GM19023 (cell line): ENCODE data around the gene ANXA2R.

Experiments used
- ATAC-seq: cut with Tn5 transposase; IDR thresholded peaks from one replicate; pipeline ENCODE4 v1.9.1; 2021; ENCODE audit warnings: mild to moderate bottlenecking, moderate library complexity; ENCODE audit not compliant: unreplicated experiment

Gene ANXA2R

DNA sequence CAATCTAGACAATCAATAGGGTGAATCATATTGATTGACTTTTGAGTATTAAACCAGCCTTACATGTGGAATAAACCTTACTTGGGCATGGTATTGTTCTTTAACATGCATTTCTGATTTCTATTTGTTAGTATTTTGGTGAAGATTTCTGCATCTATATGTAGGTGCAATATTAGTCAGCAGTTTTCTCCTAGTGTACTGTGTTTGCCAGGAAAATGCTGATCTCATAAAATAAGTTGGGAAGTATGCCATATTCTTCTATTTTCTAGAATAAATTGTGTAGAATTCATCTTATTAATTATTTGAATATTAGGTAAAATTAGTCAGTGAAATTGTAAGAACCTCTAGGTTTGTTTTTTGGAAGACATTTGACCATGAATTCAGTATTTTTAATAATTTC lies 38.4 kb downstream of the ANXA2R start:
- ATAC-seq = no peak

DNA sequence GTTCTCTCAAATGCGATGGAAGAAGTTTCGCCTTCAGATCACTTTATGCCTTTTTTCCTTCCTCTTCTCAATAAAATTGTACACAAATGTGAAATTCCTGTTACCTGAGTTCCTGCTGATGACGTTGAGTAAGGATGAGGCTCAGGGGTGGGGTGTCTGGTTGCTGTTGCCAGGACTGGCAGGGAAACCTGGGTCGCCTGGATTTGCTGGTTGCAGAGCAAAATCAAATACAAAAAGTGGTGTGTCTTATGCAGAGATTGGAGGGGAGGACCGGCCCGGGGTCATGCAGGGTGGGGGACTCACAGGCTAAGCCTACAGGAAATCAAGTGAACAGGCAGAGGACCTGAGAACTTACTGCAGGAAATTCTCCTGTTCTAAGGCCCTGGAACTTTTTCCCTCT lies 39.2 kb downstream of the ANXA2R start:
- no peak for ATAC-seq

GRCh38 chr5:43000111-43000840 lies 39.8 kb downstream of the ANXA2R start:
- no peak for ATAC-seq

DNA sequence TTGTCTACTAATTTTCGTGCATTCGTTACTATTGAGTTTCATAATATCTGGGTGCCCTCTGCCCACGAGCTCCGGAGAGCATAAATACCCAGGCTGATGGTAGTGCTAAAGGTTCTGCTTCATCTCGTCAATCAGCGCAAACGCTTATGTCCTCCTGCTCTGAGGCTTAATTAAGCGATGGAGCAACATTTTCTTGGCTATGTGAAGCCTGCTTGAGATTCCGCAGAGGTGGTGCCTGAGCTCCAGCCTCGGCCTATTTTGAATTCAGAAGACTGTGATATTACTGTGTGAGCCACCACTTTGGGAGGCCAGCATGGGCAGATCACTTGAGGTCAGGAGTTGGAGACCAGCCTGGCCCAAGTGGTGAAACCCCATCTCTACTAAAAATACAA lies 44.8 kb downstream of the ANXA2R start:
- no peak for ATAC-seq

- peak; percentile 56 for ATAC-seq
These were observed 45.4 kb downstream of the ANXA2R start for GRCh38 chr5:42994555-42995359.

GRCh38 chr5:42994246-42994554 lies 45.9 kb downstream of the ANXA2R start:
- ATAC-seq = no peak

- no peak for ATAC-seq
These were observed 46.4 kb downstream of the ANXA2R start for GRCh38 chr5:42993516-42994245.

DNA sequence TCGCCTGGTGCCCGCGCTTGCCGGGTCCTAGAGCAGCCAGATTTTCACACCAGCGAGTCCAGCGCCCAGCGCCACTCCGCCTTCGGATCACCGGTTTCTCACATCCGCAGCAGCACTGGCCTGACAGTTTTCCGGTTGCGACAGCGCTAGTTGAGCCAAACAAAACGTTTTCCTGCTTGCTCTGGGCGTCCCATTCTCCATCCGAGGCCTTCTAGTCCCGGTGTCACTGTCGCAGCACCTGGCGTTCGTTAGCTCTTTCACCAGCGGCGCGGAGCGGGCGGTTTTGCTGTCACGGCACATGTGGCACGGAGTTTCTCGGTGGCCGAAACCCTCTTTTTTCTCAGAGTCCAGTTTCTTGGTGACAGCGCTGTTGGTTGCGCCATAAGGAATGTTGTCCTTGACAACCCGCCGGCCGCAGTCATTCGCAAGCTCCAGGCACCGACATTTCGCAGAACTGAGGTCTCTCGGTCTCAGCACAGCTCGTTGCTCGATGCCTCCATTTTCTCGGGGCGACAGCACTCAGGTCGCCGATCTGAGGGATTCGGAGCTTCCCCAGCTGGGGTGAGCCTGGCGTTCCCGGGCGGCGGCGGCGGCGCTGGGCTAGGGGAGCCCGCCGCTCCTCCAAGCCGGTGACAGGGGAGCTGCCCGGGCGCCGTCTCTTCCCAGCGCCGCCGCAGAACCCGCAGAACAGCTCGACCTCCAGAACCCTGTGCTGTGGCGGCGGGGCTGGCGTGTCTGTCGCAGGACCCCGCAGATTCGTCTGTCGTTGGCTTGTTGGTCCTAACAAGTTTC lies 47.8 kb downstream of the ANXA2R start:
- peak; percentile 39 for ATAC-seq

- ATAC-seq = peak; percentile 30
These were observed 48.6 kb downstream of the ANXA2R start for GRCh38 chr5:42991404-42992087.

DNA sequence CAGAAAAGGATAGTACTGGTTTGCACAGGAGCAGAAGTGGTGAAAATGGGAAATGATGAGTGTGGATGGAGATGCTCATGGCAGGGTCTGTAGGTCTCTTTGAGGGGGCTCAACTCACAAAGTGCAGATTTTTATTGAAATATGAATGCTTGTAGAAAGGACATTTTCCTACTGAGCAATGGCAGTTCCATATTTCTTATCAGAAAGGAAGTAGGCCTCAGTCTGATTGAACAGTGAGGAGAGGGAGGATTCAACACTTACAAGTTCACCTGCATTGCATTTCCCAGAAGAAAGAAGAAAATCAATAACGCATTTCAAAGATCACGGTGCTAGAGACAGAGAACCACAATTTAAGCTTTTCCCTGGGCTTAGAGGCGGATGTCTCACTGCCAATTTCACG lies 49.2 kb downstream of the ANXA2R start:
- ATAC-seq = no peak
